ENCODE results near the gene NECTIN2.
"Not testable (repeated sequence)": the region's sequence is repeated elsewhere in the genome, so short reads cannot be mapped to it uniquely, and the experiment has no call there.

Gene NECTIN2

GRCh38 chr19:44908074-44908835 lies 62.2 kb downstream of the NECTIN2 start:
- DNase-seq (ENCODE audit: low read depth in 2 of 2), result no peak

GRCh38 chr19:44908836-44909261 lies 62.8 kb downstream of the NECTIN2 start:
- no peak for DNase-seq (ENCODE audit: low read depth in 2 of 2)

- no peak for DNase-seq (ENCODE audit: low read depth in 2 of 2)
These were observed 63.7 kb downstream of the NECTIN2 start for GRCh38 chr19:44909775-44910174.

- not testable (repeated sequence) for DNase-seq (ENCODE audit: low read depth in 2 of 2)
These were observed 65.8 kb downstream of the NECTIN2 start for GRCh38 chr19:44911896-44912295.

- no peak for DNase-seq (ENCODE audit: low read depth in 2 of 2)
These were observed 66.8 kb downstream of the NECTIN2 start for GRCh38 chr19:44912854-44913253.

GRCh38 chr19:44913512-44914432 lies 67.7 kb downstream of the NECTIN2 start:
- DNase-seq (ENCODE audit: low read depth in 2 of 2), result not testable (repeated sequence)

- peak; percentile 61 to 64 for DNase-seq (ENCODE audit: low read depth in 2 of 2)
These were observed 68.5 kb downstream of the NECTIN2 start, which contains the start of gene APOC1 for GRCh38 chr19:44914433-44915206. APOC1 (plus strand) TSS chr19:44914608; CDS start chr19:44914892, 284 bp downstream.

- no peak for DNase-seq (ENCODE audit: low read depth in 2 of 2)
These were observed 78.2 kb downstream of the NECTIN2 start for GRCh38 chr19:44924243-44924725.

- DNase-seq (ENCODE audit: low read depth in 2 of 2), result no peak
These were observed 79.2 kb downstream of the NECTIN2 start for GRCh38 chr19:44925114-44925891.

- not testable (repeated sequence) for DNase-seq (ENCODE audit: low read depth in 2 of 2)
These were observed 80.4 kb downstream of the NECTIN2 start for GRCh38 chr19:44926245-44927077.

- no peak for DNase-seq (ENCODE audit: low read depth in 2 of 2)
These were observed 81.6 kb downstream of the NECTIN2 start for GRCh38 chr19:44927746-44928145.

GRCh38 chr19:44930088-44930487 lies 84.0 kb downstream of the NECTIN2 start:
- no peak for DNase-seq (ENCODE audit: low read depth in 2 of 2)

- no peak for DNase-seq (ENCODE audit: low read depth in 2 of 2)
These were observed 85.4 kb downstream of the NECTIN2 start for GRCh38 chr19:44931541-44931940.

Data from stimulated activated CD4-positive, alpha-beta T cell treated with anti-CD3 and anti-CD28 coated beads, Interleukin-1b, Interleukin-23, amount 100 ng/mL, for 4 hours (primary cell).